GM18507 (cell line): Measurements from ENCODE around the gene ZNF30.
"Not testable (repeated sequence)": the region's sequence is repeated elsewhere in the genome, so short reads cannot be mapped to it uniquely, and the experiment has no call there.

ENCODE experiments used
- DNase-seq: peaks from one replicate; pipeline ENCODE4 v3.0.0; 2011; ENCODE audit warnings: low read depth; ENCODE audit not compliant: insufficient read length; ENCODE audit errors: extremely low spot score
- FAIRE-seq: peaks from 2 replicates; lab custom pipeline; 2011; peaks lifted over from hg19 to GRCh38; lab: Jason Lieb, UNC

Gene ZNF30

GRCh38 chr19:34957830-34958751, 31.4 kb downstream of the ZNF30 start:
- FAIRE-seq (no peak), DNase-seq (no peak)

GRCh38 chr19:34959021-34959420, 32.3 kb downstream of the ZNF30 start:
- DNase-seq: no peak
- no peak for FAIRE-seq

GRCh38 chr19:34960103-34960805, 33.6 kb downstream of the ZNF30 start:
- no peak for FAIRE-seq
- DNase-seq: no peak

- DNase-seq: no peak
- FAIRE-seq: no peak
These were observed 34.4 kb downstream of the ZNF30 start for GRCh38 chr19:34960940-34961679.

- FAIRE-seq (peak; percentile 73), DNase-seq (no peak)
These were observed 35.3 kb downstream of the ZNF30 start for GRCh38 chr19:34961775-34962686.

- DNase-seq (no peak), FAIRE-seq (no peak)
These were observed 36.2 kb downstream of the ZNF30 start for GRCh38 chr19:34962687-34963572.

- FAIRE-seq: peak; percentile 39
- DNase-seq: peak; percentile 54
These were observed 37.1 kb downstream of the ZNF30 start, which contains the start of gene ZNF792 for GRCh38 chr19:34963573-34964406. Gene ZNF792, minus strand, starts transcription at chr19:34964229. Its CDS starts 567 bp downstream, at chr19:34963662.

GRCh38 chr19:34964598-34964997, 37.9 kb downstream of the ZNF30 start:
- DNase-seq (no peak), FAIRE-seq (no peak)

GRCh38 chr19:34965505-34965904, 38.8 kb downstream of the ZNF30 start:
- FAIRE-seq, DNase-seq: not testable (repeated sequence)

- no peak for DNase-seq
- FAIRE-seq: no peak
These were observed 40.8 kb downstream of the ZNF30 start for GRCh38 chr19:34967551-34967950.

- no peak for DNase-seq
- no peak for FAIRE-seq
These were observed 43.0 kb downstream of the ZNF30 start for GRCh38 chr19:34969721-34970120.

GRCh38 chr19:34970185-34970780, 43.6 kb downstream of the ZNF30 start:
- DNase-seq, FAIRE-seq: not testable (repeated sequence)

- no peak for FAIRE-seq
- DNase-seq: no peak
These were observed 45.5 kb downstream of the ZNF30 start for GRCh38 chr19:34972163-34972705.

- DNase-seq (no peak), FAIRE-seq (no peak)
These were observed 47.9 kb downstream of the ZNF30 start for GRCh38 chr19:34974646-34975045.

GRCh38 chr19:34975056-34975455, 48.4 kb downstream of the ZNF30 start:
- DNase-seq (no peak), FAIRE-seq (no peak)

- FAIRE-seq (no peak), DNase-seq (no peak)
These were observed 49.9 kb downstream of the ZNF30 start for GRCh38 chr19:34976611-34977010.
